ENCODE results near the gene YBX3. TPM values are rescaled to one million over a fixed set of nuclear protein-coding genes. Genes with fewer than 3 reads are reported as not detected.

The YBX3 gene
- total and polyA plus RNA-seq, 4 donors, result 54.6 to 80.2 (median 58.9) TPM

DNA sequence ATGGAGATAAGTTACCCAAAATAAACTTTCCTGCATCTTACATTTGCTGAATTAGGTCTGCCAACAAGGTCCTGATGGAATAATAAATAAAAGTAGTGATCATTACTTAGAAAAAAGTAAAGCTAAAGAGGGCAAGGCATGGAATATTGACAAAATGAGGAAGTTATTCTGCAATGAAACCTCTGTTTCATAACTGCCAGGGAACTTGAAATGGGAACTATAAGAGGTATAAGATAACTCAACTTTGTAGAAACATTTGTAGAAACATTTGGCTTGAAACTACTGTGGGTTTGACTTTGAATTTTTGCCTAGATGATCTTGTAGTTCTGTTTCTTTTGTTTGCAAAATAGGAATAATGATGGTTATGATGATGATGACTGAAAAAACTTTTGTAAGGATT is 18.7 kb upstream of the YBX3 start:
- Histone ChIP-seq H3K9me3 (ENCODE audit: control insufficient read depth, insufficient read depth, low read length) (no peaks in the 10 kb centered on the region), H3K4me1 (ENCODE audit: control insufficient read depth, insufficient read depth, low read length) (no peaks in the 10 kb centered on the region), H3K36me3 (ENCODE audit: control insufficient read depth, insufficient read depth, low read length) (no peaks in the 10 kb centered on the region), H3K27ac (ENCODE audit: low read depth, low read length) (no peak overlapping the region), H3K27me3 (ENCODE audit: control insufficient read depth, insufficient read depth, low read length) (no peaks in the 10 kb centered on the region), H3K4me3 (ENCODE audit: low read depth, low read length) (no peak overlapping the region)
- no peak for DNase-seq (ENCODE audit: low read depth in 4 of 6, low spot score in 6 of 6)

- Histone ChIP-seq H3K4me1 (ENCODE audit: control insufficient read depth, insufficient read depth, low read length) (no peaks in the 10 kb centered on the region), H3K27ac (ENCODE audit: low read depth, low read length) (no peak overlapping the region), H3K4me3 (ENCODE audit: low read depth, low read length) (no peak overlapping the region), H3K9me3 (ENCODE audit: control insufficient read depth, insufficient read depth, low read length) (no peaks in the 10 kb centered on the region), H3K36me3 (ENCODE audit: control insufficient read depth, insufficient read depth, low read length) (no peaks in the 10 kb centered on the region), H3K27me3 (ENCODE audit: control insufficient read depth, insufficient read depth, low read length) (no peaks in the 10 kb centered on the region)
- 71% methylated on average over 1 of the region's 1 CpG for WGBS (ENCODE audit: insufficient coverage)
- no peak for DNase-seq (ENCODE audit: low read depth in 4 of 6, low spot score in 6 of 6)
Measured at GRCh38 chr12:10740182-10740581, 17.1 kb upstream of the YBX3 start.

DNA sequence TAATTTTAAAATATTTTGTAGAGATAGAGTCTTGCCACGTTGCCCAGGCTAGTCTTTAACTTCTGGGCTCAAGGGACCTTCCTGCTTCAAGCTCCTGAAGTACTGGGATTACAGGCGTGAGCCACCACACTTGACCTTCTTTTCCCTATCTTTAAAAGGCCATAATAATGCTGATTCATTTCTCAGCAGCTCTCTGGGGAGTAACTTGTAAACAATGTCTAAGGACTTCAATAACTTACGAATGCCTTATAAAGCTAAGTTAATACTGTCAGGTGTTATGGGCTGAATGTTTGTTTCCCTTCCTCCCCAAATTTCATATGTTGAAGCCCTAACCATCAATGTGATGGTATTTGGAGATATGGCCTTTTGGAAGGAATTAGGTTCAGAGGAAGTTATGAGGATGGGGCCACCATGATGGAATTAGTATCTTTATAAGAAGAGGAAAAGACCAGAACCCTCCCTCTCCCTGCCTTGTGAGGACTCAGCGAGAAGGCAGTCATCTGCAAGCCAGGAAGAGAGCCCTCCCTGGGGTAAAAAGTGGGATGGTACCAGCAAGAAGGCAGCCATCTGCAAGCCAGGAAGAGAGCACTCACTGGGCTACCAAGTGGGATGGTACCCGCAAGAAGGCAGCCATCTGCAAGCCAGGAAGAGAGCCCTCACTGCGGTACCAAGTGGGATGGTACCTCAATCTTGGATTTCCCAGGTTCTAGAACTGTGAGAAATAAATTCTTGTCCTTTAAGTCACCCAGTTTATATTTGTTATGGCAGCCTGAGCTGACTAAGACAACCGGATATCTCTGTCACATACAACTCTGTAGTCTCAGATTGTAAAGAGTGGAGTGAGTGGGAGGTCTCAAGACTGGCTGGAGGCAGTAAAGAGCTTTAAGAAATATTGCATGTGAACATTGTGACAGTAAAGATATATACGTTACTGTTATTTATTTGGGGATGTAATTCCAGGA is 16.3 kb upstream of the YBX3 start:
- DNase-seq (ENCODE audit: low read depth in 4 of 6, low spot score in 6 of 6), result no peak
- H3K4me1 ChIP-seq (ENCODE audit: control insufficient read depth, insufficient read depth, low read length), result no peaks in the 10 kb centered on the region
- no peaks in the 10 kb centered on the region for H3K9me3 ChIP-seq (ENCODE audit: control insufficient read depth, insufficient read depth, low read length)
- 100% methylated on average over 2 of the region's 8 CpGs for WGBS (ENCODE audit: insufficient coverage)
- no peaks in the 10 kb centered on the region for H3K36me3 ChIP-seq (ENCODE audit: control insufficient read depth, insufficient read depth, low read length)
- no peak overlapping the region for H3K4me3 ChIP-seq (ENCODE audit: low read depth, low read length)
- H3K27me3 ChIP-seq (ENCODE audit: control insufficient read depth, insufficient read depth, low read length), result no peaks in the 10 kb centered on the region
- no peak overlapping the region for H3K27ac ChIP-seq (ENCODE audit: low read depth, low read length)

GRCh38 chr12:10737249-10737648 is 14.1 kb upstream of the YBX3 start:
- no peaks in the 10 kb centered on the region for H3K36me3 ChIP-seq (ENCODE audit: control insufficient read depth, insufficient read depth, low read length)
- H3K4me1 ChIP-seq (ENCODE audit: control insufficient read depth, insufficient read depth, low read length), result no peaks in the 10 kb centered on the region
- no peak overlapping the region for H3K27ac ChIP-seq (ENCODE audit: low read depth, low read length)
- no peak for DNase-seq (ENCODE audit: low read depth in 4 of 6, low spot score in 6 of 6)
- H3K4me3 ChIP-seq (ENCODE audit: low read depth, low read length), result no peak overlapping the region
- WGBS (ENCODE audit: insufficient coverage), result no CpG with 5 or more reads among the region's 1 CpG
- no peaks in the 10 kb centered on the region for H3K9me3 ChIP-seq (ENCODE audit: control insufficient read depth, insufficient read depth, low read length)
- H3K27me3 ChIP-seq (ENCODE audit: control insufficient read depth, insufficient read depth, low read length), result no peaks in the 10 kb centered on the region

- Histone ChIP-seq H3K4me3 (ENCODE audit: low read depth, low read length) (no peak overlapping the region), H3K27ac (ENCODE audit: low read depth, low read length) (no peak overlapping the region), H3K4me1 (ENCODE audit: control insufficient read depth, insufficient read depth, low read length) (no peaks in the 10 kb centered on the region), H3K27me3 (ENCODE audit: control insufficient read depth, insufficient read depth, low read length) (no peaks in the 10 kb centered on the region), H3K9me3 (ENCODE audit: control insufficient read depth, insufficient read depth, low read length) (no peaks in the 10 kb centered on the region), H3K36me3 (ENCODE audit: control insufficient read depth, insufficient read depth, low read length) (no peaks in the 10 kb centered on the region)
- no CpG with 5 or more reads among the region's 1 CpG for WGBS (ENCODE audit: insufficient coverage)
- no peak for DNase-seq (ENCODE audit: low read depth in 4 of 6, low spot score in 6 of 6)
Measured at GRCh38 chr12:10736463-10736862, 13.3 kb upstream of the YBX3 start.

- Histone ChIP-seq H3K27ac (ENCODE audit: low read depth, low read length) (no peak overlapping the region), H3K36me3 (ENCODE audit: control insufficient read depth, insufficient read depth, low read length) (no peaks in the 10 kb centered on the region), H3K4me1 (ENCODE audit: control insufficient read depth, insufficient read depth, low read length) (no peaks in the 10 kb centered on the region), H3K4me3 (ENCODE audit: low read depth, low read length) (no peak overlapping the region), H3K27me3 (ENCODE audit: control insufficient read depth, insufficient read depth, low read length) (no peaks in the 10 kb centered on the region), H3K9me3 (ENCODE audit: control insufficient read depth, insufficient read depth, low read length) (no peaks in the 10 kb centered on the region)
- DNase-seq (ENCODE audit: low read depth in 4 of 6, low spot score in 6 of 6), result no peak
Measured at GRCh38 chr12:10735428-10735827, 12.3 kb upstream of the YBX3 start.

GRCh38 chr12:10732549-10732948 is 9.4 kb upstream of the YBX3 start:
- 100% methylated on average over 1 of the region's 4 CpGs for WGBS (ENCODE audit: insufficient coverage)
- Histone ChIP-seq H3K4me3 (ENCODE audit: low read depth, low read length) (no peak overlapping the region), H3K36me3 (ENCODE audit: control insufficient read depth, insufficient read depth, low read length) (no peaks in the 10 kb centered on the region), H3K9me3 (ENCODE audit: control insufficient read depth, insufficient read depth, low read length) (no peaks in the 10 kb centered on the region), H3K27ac (ENCODE audit: low read depth, low read length) (no peak overlapping the region), H3K4me1 (ENCODE audit: control insufficient read depth, insufficient read depth, low read length) (no peaks in the 10 kb centered on the region), H3K27me3 (ENCODE audit: control insufficient read depth, insufficient read depth, low read length) (no peaks in the 10 kb centered on the region)
- no peak for DNase-seq (ENCODE audit: low read depth in 4 of 6, low spot score in 6 of 6)

GRCh38 chr12:10732066-10732465 is 8.9 kb upstream of the YBX3 start:
- Histone ChIP-seq H3K9me3 (ENCODE audit: control insufficient read depth, insufficient read depth, low read length) (no peaks in the 10 kb centered on the region), H3K36me3 (ENCODE audit: control insufficient read depth, insufficient read depth, low read length) (no peaks in the 10 kb centered on the region), H3K4me1 (ENCODE audit: control insufficient read depth, insufficient read depth, low read length) (no peaks in the 10 kb centered on the region), H3K27me3 (ENCODE audit: control insufficient read depth, insufficient read depth, low read length) (no peaks in the 10 kb centered on the region), H3K27ac (ENCODE audit: low read depth, low read length) (no peak overlapping the region), H3K4me3 (ENCODE audit: low read depth, low read length) (no peak overlapping the region)
- peak in 1 of 6 donors; percentile 68 for DNase-seq (ENCODE audit: low read depth in 4 of 6, low spot score in 6 of 6)
- WGBS (ENCODE audit: insufficient coverage), result no CpG with 5 or more reads among the region's 2 CpGs

DNA sequence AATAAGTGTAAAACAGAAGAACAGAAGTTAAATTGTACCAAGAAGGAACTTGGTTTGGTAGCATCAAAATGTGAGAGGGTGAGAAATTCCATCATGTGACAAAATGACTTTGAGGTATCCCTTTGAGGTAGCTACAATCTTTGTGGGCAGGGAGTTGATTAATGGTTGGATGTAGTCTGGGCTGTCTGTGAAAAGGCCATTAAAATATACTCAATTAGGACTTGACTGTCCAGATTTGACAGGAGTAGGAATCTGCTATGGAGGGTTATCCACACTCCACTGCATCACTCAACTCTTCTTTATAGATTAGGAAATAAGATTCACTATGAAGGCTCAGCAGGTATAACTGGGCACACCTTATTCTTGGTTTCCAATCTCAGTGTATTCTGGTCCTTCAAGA is 7.4 kb upstream of the YBX3 start:
- Histone ChIP-seq H3K4me3 (ENCODE audit: low read depth, low read length) (no peak overlapping the region), H3K36me3 (ENCODE audit: control insufficient read depth, insufficient read depth, low read length) (no peaks in the 10 kb centered on the region), H3K27me3 (ENCODE audit: control insufficient read depth, insufficient read depth, low read length) (peaks cover 5% of the 10 kb centered on the region), H3K27ac (ENCODE audit: low read depth, low read length) (no peak overlapping the region), H3K9me3 (ENCODE audit: control insufficient read depth, insufficient read depth, low read length) (no peaks in the 10 kb centered on the region), H3K4me1 (ENCODE audit: control insufficient read depth, insufficient read depth, low read length) (no peaks in the 10 kb centered on the region)
- DNase-seq (ENCODE audit: low read depth in 4 of 6, low spot score in 6 of 6), result no peak

GRCh38 chr12:10728091-10728490 is 5.0 kb upstream of the YBX3 start:
- H3K4me3 ChIP-seq (ENCODE audit: low read depth, low read length), result no peak overlapping the region
- no peak overlapping the region for H3K27ac ChIP-seq (ENCODE audit: low read depth, low read length)
- H3K9me3 ChIP-seq (ENCODE audit: control insufficient read depth, insufficient read depth, low read length), result no peaks in the 10 kb centered on the region
- no peak for DNase-seq (ENCODE audit: low read depth in 4 of 6, low spot score in 6 of 6)
- H3K36me3 ChIP-seq (ENCODE audit: control insufficient read depth, insufficient read depth, low read length), result no peaks in the 10 kb centered on the region
- H3K4me1 ChIP-seq (ENCODE audit: control insufficient read depth, insufficient read depth, low read length), result peaks cover 6% of the 10 kb centered on the region
- H3K27me3 ChIP-seq (ENCODE audit: control insufficient read depth, insufficient read depth, low read length), result peaks cover 11% of the 10 kb centered on the region
- 92% methylated on average over 2 of the region's 3 CpGs for WGBS (ENCODE audit: insufficient coverage)

All from spinal cord (tissue), 10 donors.